ENCODE measurements around the gene RNASEH1. TPM values are rescaled to one million over a fixed set of nuclear protein-coding genes. Genes with fewer than 3 reads are reported as not detected.

The RNASEH1 gene
- total RNA-seq, 1 experiment from 2014 or later, result 38.2 TPM

DNA sequence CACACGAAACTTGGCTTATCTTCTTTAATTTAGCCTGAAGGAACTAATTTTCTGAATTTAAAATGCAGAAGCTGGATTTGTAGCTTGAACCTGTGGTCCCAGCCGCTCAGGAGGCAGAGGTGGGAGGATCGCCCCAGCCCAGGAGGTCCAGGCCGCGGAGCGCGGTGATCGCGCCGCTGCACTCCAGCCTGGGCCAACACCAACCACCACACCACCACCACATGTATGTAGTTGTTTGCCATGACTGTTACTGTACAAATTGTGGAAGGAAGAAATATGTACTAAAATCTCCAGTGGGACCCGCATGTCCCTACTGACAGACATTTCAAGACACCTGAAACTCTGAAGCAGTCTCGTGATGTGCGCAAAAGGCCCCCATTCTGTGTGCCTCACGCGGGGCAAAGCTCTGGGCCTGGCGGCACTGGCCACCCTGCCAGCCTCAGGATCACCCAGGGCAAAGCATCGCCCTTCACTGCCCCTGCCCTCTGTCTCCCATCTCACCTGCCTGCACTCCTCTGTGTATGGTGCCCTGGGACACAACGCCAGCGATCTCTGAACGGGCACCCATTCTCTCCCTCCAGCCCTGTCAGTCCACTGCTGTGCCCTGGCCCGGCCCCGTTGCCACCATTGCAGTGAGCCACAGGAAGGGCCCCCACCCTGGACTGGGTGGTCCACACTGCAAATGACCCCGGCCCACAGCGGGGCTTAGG, 28.7 kb downstream of the RNASEH1 start:
- TF ChIP-seq YY1 (IDR thresholded peaks at IDR 0.05; ENCODE audit: extremely low read depth, insufficient replicate concordance, low read depth, low read length), result no peak
- TF ChIP-seq, protein P1, sequence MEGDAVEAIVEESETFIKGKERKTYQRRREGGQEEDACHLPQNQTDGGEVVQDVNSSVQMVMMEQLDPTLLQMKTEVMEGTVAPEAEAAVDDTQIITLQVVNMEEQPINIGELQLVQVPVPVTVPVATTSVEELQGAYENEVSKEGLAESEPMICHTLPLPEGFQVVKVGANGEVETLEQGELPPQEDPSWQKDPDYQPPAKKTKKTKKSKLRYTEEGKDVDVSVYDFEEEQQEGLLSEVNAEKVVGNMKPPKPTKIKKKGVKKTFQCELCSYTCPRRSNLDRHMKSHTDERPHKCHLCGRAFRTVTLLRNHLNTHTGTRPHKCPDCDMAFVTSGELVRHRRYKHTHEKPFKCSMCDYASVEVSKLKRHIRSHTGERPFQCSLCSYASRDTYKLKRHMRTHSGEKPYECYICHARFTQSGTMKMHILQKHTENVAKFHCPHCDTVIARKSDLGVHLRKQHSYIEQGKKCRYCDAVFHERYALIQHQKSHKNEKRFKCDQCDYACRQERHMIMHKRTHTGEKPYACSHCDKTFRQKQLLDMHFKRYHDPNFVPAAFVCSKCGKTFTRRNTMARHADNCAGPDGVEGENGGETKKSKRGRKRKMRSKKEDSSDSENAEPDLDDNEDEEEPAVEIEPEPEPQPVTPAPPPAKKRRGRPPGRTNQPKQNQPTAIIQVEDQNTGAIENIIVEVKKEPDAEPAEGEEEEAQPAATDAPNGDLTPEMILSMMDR (IDR thresholded peaks at IDR 0.05 in 2 of 3, conservative IDR thresholded peaks at IDR 0.05 in 1 of 3; ENCODE audit: borderline replicate concordance in 1 of 3, insufficient read depth in 1 of 3, low read depth in 2 of 3, low read length in 2 of 3), result no peak
- TF ChIP-seq JUND (IDR thresholded peaks at IDR 0.05), result no peak
- TF ChIP-seq POLR2AphosphoS5 (IDR thresholded peaks at IDR 0.05; ENCODE audit: low read depth, low read length), result no peak
- TF ChIP-seq EGR1 (IDR thresholded peaks at IDR 0.05; ENCODE audit: low read depth), result no peak
- TF ChIP-seq TCF7L2 (IDR thresholded peaks at IDR 0.05; ENCODE audit: borderline replicate concordance, extremely low read depth, insufficient read depth, insufficient read length), result no peak
- no peak for TF ChIP-seq ZFX (IDR thresholded peaks at IDR 0.05)
- TF ChIP-seq CBX3 (IDR thresholded peaks at IDR 0.05; ENCODE audit: low read depth), result no peak
- TF ChIP-seq, protein P2, sequence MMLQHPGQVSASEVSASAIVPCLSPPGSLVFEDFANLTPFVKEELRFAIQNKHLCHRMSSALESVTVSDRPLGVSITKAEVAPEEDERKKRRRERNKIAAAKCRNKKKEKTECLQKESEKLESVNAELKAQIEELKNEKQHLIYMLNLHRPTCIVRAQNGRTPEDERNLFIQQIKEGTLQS (IDR thresholded peaks at IDR 0.05), result no peak
- no peak for TF ChIP-seq ELF1 (IDR thresholded peaks at IDR 0.05; ENCODE audit: borderline replicate concordance, low read depth)
- TF ChIP-seq SIN3A (IDR thresholded peaks at IDR 0.05; ENCODE audit: low read depth), result no peak
- TF ChIP-seq ZBTB33 (IDR thresholded peaks at IDR 0.05; ENCODE audit: extremely low read depth, insufficient replicate concordance, low read length), result no peak
- no peak for TF ChIP-seq EZH2 (IDR thresholded peaks at IDR 0.05)
- no peak for TF ChIP-seq REST (IDR thresholded peaks at IDR 0.05; ENCODE audit: low read depth)
- TF ChIP-seq RAD21 (IDR thresholded peaks at IDR 0.05; ENCODE audit: low read depth), result no peak
- no peak for TF ChIP-seq ZNF274 (IDR thresholded peaks at IDR 0.05; ENCODE audit: low read depth, low read length)
- TF ChIP-seq SP1 (IDR thresholded peaks at IDR 0.05; ENCODE audit: low read depth), result no peak
- no peak for TF ChIP-seq EZH2phosphoT487 (IDR thresholded peaks at IDR 0.05; ENCODE audit: borderline replicate concordance)
- no peak for TF ChIP-seq POLR2A (IDR thresholded peaks at IDR 0.05; ENCODE audit: borderline replicate concordance, extremely low read depth, insufficient read depth, insufficient read length)
- H2AFZ ChIP-seq (ENCODE audit: low read depth, low read length, poor library complexity, severe bottlenecking), result no peak overlapping the region
- H3K4me1 ChIP-seq (ENCODE audit: control insufficient read depth in 1 of 2, insufficient read depth in 2 of 2, low read length in 2 of 2), result peaks cover 0 to 6% of the 10 kb centered on the region in 2 experiments; a peak in 1 of 4 replicates
- intact Hi-C loops (cut with micrococcal nuclease), result loop anchor here (10.0 kb wide), 1 partner anchor 125 kb away; the partner anchor contains the start of gene ALLC
- H3K36me3 ChIP-seq (ENCODE audit: control insufficient read depth in 1 of 2, insufficient read depth in 2 of 2, low read length in 2 of 2), result no peaks in the 10 kb centered on the region
- ChIA-PET RAD21 (ENCODE audit: low non-redundant PET in 1 of 2, low total read pairs in 2 of 2, uncharacterized antibody in 2 of 2, unreplicated experiment in 2 of 2) (no interaction called here), CTCF (no interaction called here), POLR2A (no interaction called here)
- no peaks in the 10 kb centered on the region for H3K9me2 ChIP-seq (ENCODE audit: insufficient read depth)
- no peak overlapping the region for H3K4me2 ChIP-seq (ENCODE audit: low read length)
- no peak overlapping the region for H3K27ac ChIP-seq (ENCODE audit: low read depth, low read length)
- H3K79me2 ChIP-seq (ENCODE audit: insufficient read depth, low read length), result no peaks in the 10 kb centered on the region
- no TSS peak for BruUV-seq (replicated peaks)
- ATAC-seq, result no peak
- no peaks in the 10 kb centered on the region for H4K20me1 ChIP-seq (ENCODE audit: insufficient read depth)
- H3K9me3 ChIP-seq (ENCODE audit: control insufficient read depth in 1 of 2, insufficient read depth in 1 of 2, low read depth in 1 of 2, low read length in 2 of 2), result no peaks in the 10 kb centered on the region; a peak in 1 of 4 replicates
- H3K27me3 ChIP-seq (ENCODE audit: insufficient read depth, low read length), result no peaks in the 10 kb centered on the region
- H3K4me3 ChIP-seq (replicated peaks in 1 of 2; ENCODE audit: low read depth in 1 of 2, low read length in 2 of 2), result no peak overlapping the region
- H3K9ac ChIP-seq (ENCODE audit: low read length), result no peak overlapping the region
- DNase-seq (ENCODE audit: low read depth, low spot score), result no peak
